Stomach (tissue), 4 donors: Measurements from ENCODE around the gene GARS1.
"Not testable (repeated sequence)": the region's sequence is repeated elsewhere in the genome, so short reads cannot be mapped to it uniquely, and the experiment has no call there.

Experiments used
- CTCF ChIP-seq, 7 experiments: fragments of 450-650 bp in 4 of 7; fragments of 200-600 bp in 3 of 7; sonication (generic) in 3 of 7; IDR thresholded peaks; one replicate each; pipeline ENCODE4 v1.5.1; 2016 to 2019; ENCODE audit warnings: antibody characterized with exemption in 7 of 7, control low read depth in 2 of 7, mild to moderate bottlenecking in 1 of 7
- EP300 ChIP-seq: sonication (generic); formaldehyde crosslinking; IDR thresholded peaks from one replicate; pipeline ENCODE4 v1.6.1; 2017; ENCODE audit warnings: antibody characterized with exemption
- POLR2AphosphoS5 ChIP-seq, 3 donors: sonication (generic); formaldehyde crosslinking; IDR thresholded peaks; one replicate each; pipeline ENCODE4 v1.6.1; 2016; ENCODE audit warnings: antibody characterized with exemption in 3 of 3

GRCh38 chr7:30570238-30570637, 24.4 kb upstream of the GARS1 start:
- not testable (repeated sequence) for TF ChIP-seq EP300; CTCF (IDR thresholded peaks at IDR 0.05); POLR2AphosphoS5 (IDR thresholded peaks at IDR 0.05)
